ENCODE data around the gene EFNA5.

GRCh38 chr5:107557051-107557658 is 113.6 kb downstream of the EFNA5 start:
- no peak for TF ChIP-seq CTCF (IDR thresholded peaks at IDR 0.05)
- no peak for TF ChIP-seq POLR2A (IDR thresholded peaks at IDR 0.05)
- no peak for TF ChIP-seq POLR2AphosphoS5 (IDR thresholded peaks at IDR 0.05; ENCODE audit: insufficient read depth in 1 of 2, low read depth in 1 of 2)

All from vagina (tissue), 2 donors.